Liver (tissue), 9 donors: ENCODE results near the gene RBMX. TPM values are rescaled to one million over a fixed set of nuclear protein-coding genes. Genes with fewer than 3 reads are reported as not detected.
"Not testable (repeated sequence)": the region's sequence is repeated elsewhere in the genome, so short reads cannot be mapped to it uniquely, and the experiment has no call there.

Experiments used
- DNase-seq: peaks from one replicate; pipeline ENCODE4 v3.0.0-alpha.2; 2017; ENCODE audit warnings: low spot score
- H3K27ac ChIP-seq, 2 donors: one replicate each; pipeline ENCODE4 v1.7.0; 2013; ENCODE audit warnings: inconsistent platforms in 2 of 2, low read length in 2 of 2, control low read depth in 1 of 2, low read depth in 1 of 2, mild to moderate bottlenecking in 1 of 2
- H3K27me3 ChIP-seq, 4 donors: one replicate each; pipeline versions ENCODE4 v1.6.1 to v1.7.0; 2013; ENCODE audit warnings: low read length in 3 of 4, inconsistent platforms in 1 of 4, mild to moderate bottlenecking in 1 of 4, moderate library complexity in 1 of 4; ENCODE audit not compliant: control insufficient read depth in 4 of 4, insufficient read depth in 4 of 4
- H3K36me3 ChIP-seq, 4 donors: one replicate each; pipeline versions ENCODE4 v1.6.1 to v1.7.0; 2013; ENCODE audit warnings: low read length in 3 of 4, mild to moderate bottlenecking in 3 of 4, low read depth in 1 of 4, moderate library complexity in 1 of 4; ENCODE audit not compliant: control insufficient read depth in 4 of 4, insufficient read depth in 3 of 4
- H3K4me1 ChIP-seq, 4 donors: one replicate each; pipeline versions ENCODE4 v1.6.1 to v1.7.0; 2013; ENCODE audit warnings: low read length in 3 of 4, mild to moderate bottlenecking in 3 of 4, moderate library complexity in 1 of 4; ENCODE audit not compliant: control insufficient read depth in 4 of 4, insufficient read depth in 4 of 4
- H3K4me3 ChIP-seq, 3 donors: one replicate each; pipeline versions ENCODE4 v1.6.1 to v1.7.0; 2013; ENCODE audit warnings: low read length in 3 of 3, control low read depth in 1 of 3, low read depth in 1 of 3, mild to moderate bottlenecking in 1 of 3
- H3K9ac ChIP-seq, 2 donors: one replicate each; pipeline ENCODE4 v1.7.0; 2013; ENCODE audit warnings: low read length in 2 of 2, mild to moderate bottlenecking in 2 of 2, moderate library complexity in 2 of 2, control low read depth in 1 of 2, low read depth in 1 of 2
- H3K9me3 ChIP-seq, 4 donors: one replicate each; pipeline versions ENCODE4 v1.6.1 to v1.7.0; 2013; ENCODE audit warnings: low read length in 3 of 4; ENCODE audit not compliant: control insufficient read depth in 4 of 4
- EGR1 ChIP-seq, 2 donors: IDR thresholded peaks; 2 replicates each; pipeline ENCODE4 v1.6.1; 2016 to 2018; ENCODE audit warnings: antibody characterized with exemption in 2 of 2, low read depth in 2 of 2
- FOXA1 ChIP-seq: IDR thresholded peaks from 2 replicates; pipeline ENCODE4 v1.6.1; 2016; ENCODE audit warnings: antibody characterized with exemption
- FOXA2 ChIP-seq: IDR thresholded peaks from 2 replicates; pipeline ENCODE4 v1.6.1; 2016; ENCODE audit warnings: antibody characterized with exemption
- GABPA ChIP-seq, 2 donors: IDR thresholded peaks in 1 of 2; conservative IDR thresholded peaks in 1 of 2; 2 replicates each; pipeline ENCODE4 v1.6.1; 2016; ENCODE audit warnings: antibody characterized with exemption in 2 of 2, mild to moderate bottlenecking in 1 of 2, moderate library complexity in 1 of 2
- HNF4A ChIP-seq, 2 donors: conservative IDR thresholded peaks; 2 replicates each; pipeline ENCODE4 v1.6.1; 2016; ENCODE audit warnings: antibody characterized with exemption in 2 of 2, mild to moderate bottlenecking in 2 of 2
- HNF4G ChIP-seq: IDR thresholded peaks from 2 replicates; pipeline ENCODE4 v1.6.1; 2016; ENCODE audit warnings: antibody characterized with exemption
- NR2F2 ChIP-seq: IDR thresholded peaks from 2 replicates; pipeline ENCODE4 v1.6.1; 2016; ENCODE audit warnings: antibody characterized with exemption
- RAD21 ChIP-seq, 2 donors: IDR thresholded peaks; 2 replicates each; pipeline ENCODE4 v1.6.1; 2016; ENCODE audit warnings: antibody characterized with exemption in 2 of 2, mild to moderate bottlenecking in 2 of 2
- RXRA ChIP-seq, 2 donors: IDR thresholded peaks; 2 replicates each; pipeline ENCODE4 v1.6.1; 2017 to 2018; ENCODE audit warnings: antibody characterized with exemption in 2 of 2, mild to moderate bottlenecking in 1 of 2
- SP1 ChIP-seq: IDR thresholded peaks from 2 replicates; pipeline ENCODE4 v1.6.1; 2018; ENCODE audit warnings: antibody characterized with exemption, mild to moderate bottlenecking
- TAF1 ChIP-seq: conservative IDR thresholded peaks from 2 replicates; pipeline ENCODE4 v1.6.1; 2016; ENCODE audit warnings: antibody characterized with exemption, mild to moderate bottlenecking
- YY1 ChIP-seq: IDR thresholded peaks from 2 replicates; pipeline ENCODE4 v1.6.1; 2016; ENCODE audit warnings: antibody characterized with exemption, mild to moderate bottlenecking
- WGBS: extraction: QIAGEN DNeasy Blood & Tissue Kit; methylation state at CpG from one replicate; pipeline ENCODE4 v1.1.7; 2013; 5-methylcytosine and 5-hydroxymethylcytosine counted together
- polyA plus RNA-seq, 2 donors: library from polyadenylated mRNA; stranded (reverse) in 1 of 2; unstranded in 1 of 2; fragments of 200-250 nt in 1 of 2; fragments of >200 nt in 1 of 2; fragmentation: Nextera tagmentation in 1 of 2; extraction: Ambion mirVana in 1 of 2; gene quantifications; one replicate each; pipeline versions ENCODE4 v1.2.1 to v1.2.3, GENCODE V29; 2013 to 2015
- total RNA-seq, 2 donors: library from RNA; depleted of rRNA; stranded (reverse); fragments of >200 nt; gene quantifications; one replicate each; pipeline ENCODE4 v1.2.3, GENCODE V29; 2014
- TF ChIP-seq, protein P1 (sequence below): fragments of 150-350 bp; IDR thresholded peaks from 2 replicates; pipeline ENCODE4 v1.5.1; 2017; ENCODE audit warnings: improper control_type of control experiment, low read depth, low read length; ENCODE audit not compliant: missing input control
- TF ChIP-seq, protein P2 (sequence below): IDR thresholded peaks from 2 replicates; pipeline ENCODE4 v1.6.1; 2016; ENCODE audit warnings: antibody characterized with exemption
- TF ChIP-seq, protein P3 (sequence below): IDR thresholded peaks from 2 replicates; pipeline ENCODE4 v1.6.1; 2016; ENCODE audit warnings: antibody characterized with exemption, mild to moderate bottlenecking
- TF ChIP-seq, protein P4 (sequence below): IDR thresholded peaks from 2 replicates; pipeline ENCODE4 v1.6.1; 2016; ENCODE audit warnings: antibody characterized with exemption
- donor health status: healthy.
- donor health status: healthy.
- donor health status: healthy.
- donor health status: healthy.
- donor health status: healthy.

Gene RBMX
- total and polyA plus RNA-seq, 4 donors: 29.3 to 93.6 (median 63.2) TPM

DNA sequence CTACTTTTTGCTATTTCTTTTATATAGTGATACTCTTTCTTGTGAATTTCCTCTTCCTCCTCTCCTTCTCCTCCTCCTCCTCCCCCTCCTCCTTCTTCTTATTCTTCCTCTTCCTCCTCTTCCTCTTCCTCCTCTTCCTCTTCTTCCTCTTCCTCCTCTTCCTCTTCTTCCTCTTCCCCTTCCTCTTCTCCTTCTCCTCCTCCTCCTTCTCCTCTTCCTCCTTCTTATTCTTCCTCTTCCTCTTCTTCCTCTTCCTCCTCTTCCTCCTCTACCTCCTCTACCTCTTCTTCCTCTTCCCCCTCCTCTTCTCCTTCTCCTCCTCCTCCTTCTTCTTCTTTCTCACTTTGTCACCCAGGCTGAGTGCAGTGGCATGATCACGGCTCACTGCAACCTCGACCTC, 36.3 kb upstream of the RBMX start (continued):
- TF ChIP-seq, protein P1, sequence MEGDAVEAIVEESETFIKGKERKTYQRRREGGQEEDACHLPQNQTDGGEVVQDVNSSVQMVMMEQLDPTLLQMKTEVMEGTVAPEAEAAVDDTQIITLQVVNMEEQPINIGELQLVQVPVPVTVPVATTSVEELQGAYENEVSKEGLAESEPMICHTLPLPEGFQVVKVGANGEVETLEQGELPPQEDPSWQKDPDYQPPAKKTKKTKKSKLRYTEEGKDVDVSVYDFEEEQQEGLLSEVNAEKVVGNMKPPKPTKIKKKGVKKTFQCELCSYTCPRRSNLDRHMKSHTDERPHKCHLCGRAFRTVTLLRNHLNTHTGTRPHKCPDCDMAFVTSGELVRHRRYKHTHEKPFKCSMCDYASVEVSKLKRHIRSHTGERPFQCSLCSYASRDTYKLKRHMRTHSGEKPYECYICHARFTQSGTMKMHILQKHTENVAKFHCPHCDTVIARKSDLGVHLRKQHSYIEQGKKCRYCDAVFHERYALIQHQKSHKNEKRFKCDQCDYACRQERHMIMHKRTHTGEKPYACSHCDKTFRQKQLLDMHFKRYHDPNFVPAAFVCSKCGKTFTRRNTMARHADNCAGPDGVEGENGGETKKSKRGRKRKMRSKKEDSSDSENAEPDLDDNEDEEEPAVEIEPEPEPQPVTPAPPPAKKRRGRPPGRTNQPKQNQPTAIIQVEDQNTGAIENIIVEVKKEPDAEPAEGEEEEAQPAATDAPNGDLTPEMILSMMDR: no peak
- TF ChIP-seq FOXA1 (no peak), HNF4A (conservative IDR thresholded peaks at IDR 0.05) (no peak), GABPA (IDR thresholded peaks at IDR 0.05 in 1 of 2, conservative IDR thresholded peaks at IDR 0.05 in 1 of 2) (no peak), HNF4G (no peak)
- TF ChIP-seq, protein P2, sequence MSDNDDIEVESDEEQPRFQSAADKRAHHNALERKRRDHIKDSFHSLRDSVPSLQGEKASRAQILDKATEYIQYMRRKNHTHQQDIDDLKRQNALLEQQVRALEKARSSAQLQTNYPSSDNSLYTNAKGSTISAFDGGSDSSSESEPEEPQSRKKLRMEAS: no peak

DNA sequence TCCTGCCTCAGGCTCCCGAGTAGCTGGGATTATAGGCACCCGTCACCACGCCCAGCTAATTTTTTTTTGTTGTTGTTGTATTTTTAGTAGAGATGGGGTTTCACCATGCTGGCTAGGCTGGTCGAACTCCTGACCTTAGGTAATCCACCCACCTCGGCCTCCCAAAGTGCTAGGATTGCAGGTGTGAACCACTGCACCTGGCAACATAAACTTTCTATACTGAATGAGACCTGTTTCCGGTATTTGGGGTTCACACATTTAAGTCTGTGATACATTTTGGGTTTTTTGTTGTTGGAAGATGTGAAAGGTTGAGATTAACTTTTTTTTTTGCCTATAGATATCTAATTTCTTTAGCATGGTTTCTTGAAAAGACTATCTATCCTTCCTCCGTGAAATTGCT, 31.1 kb upstream of the RBMX start:
- not testable (repeated sequence) for H3K36me3 ChIP-seq, DNase-seq, H3K4me3 ChIP-seq, H3K9me3 ChIP-seq, H3K27me3 ChIP-seq, H3K4me1 ChIP-seq, H3K27ac ChIP-seq, H3K9ac ChIP-seq
- 78% methylated on average over 7 of the region's 7 CpGs for WGBS

DNA sequence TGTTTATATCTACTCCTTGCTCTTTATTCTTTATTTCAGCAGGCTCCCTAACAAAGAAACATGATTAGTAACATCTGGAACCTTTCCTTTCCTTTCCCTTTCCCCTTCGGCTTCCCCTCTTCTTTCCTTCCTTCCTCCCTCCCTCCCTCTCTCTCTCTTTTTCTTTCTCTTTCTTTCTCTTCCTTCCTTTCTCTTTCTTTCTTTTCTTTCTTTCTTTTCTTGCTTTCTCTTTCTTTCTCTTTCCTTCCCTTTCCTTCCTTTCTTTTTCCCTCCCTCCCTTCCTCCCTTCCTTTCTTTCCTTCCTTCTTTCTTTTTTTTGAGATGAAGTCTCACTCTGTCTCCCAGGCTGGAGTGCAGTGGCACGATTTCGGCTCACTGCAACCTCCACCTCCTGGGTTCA, 30.7 kb upstream of the RBMX start:
- DNase-seq: no peak
- Histone ChIP-seq H3K4me1 (peaks cover 0 to 8% (median 4%) of the 10 kb centered on the region in 4 donors), H3K9ac (no peak overlapping the region), H3K27ac (no peak overlapping the region), H3K4me3 (no peak overlapping the region), H3K9me3 (no peaks in the 10 kb centered on the region), H3K36me3 (no peaks in the 10 kb centered on the region), H3K27me3 (no peaks in the 10 kb centered on the region)
- TF ChIP-seq EGR1 (IDR thresholded peaks at IDR 0.05; ENCODE audit: low read depth in 2 of 2) (no peak), RAD21 (IDR thresholded peaks at IDR 0.05) (no peak), FOXA2 (no peak), FOXA1 (no peak), RXRA (IDR thresholded peaks at IDR 0.05) (no peak), YY1 (no peak), NR2F2 (no peak), HNF4G (no peak), SP1 (no peak), TAF1 (no peak), HNF4A (conservative IDR thresholded peaks at IDR 0.05) (no peak)
- TF ChIP-seq, protein P1: no peak
- TF ChIP-seq, protein P3, sequence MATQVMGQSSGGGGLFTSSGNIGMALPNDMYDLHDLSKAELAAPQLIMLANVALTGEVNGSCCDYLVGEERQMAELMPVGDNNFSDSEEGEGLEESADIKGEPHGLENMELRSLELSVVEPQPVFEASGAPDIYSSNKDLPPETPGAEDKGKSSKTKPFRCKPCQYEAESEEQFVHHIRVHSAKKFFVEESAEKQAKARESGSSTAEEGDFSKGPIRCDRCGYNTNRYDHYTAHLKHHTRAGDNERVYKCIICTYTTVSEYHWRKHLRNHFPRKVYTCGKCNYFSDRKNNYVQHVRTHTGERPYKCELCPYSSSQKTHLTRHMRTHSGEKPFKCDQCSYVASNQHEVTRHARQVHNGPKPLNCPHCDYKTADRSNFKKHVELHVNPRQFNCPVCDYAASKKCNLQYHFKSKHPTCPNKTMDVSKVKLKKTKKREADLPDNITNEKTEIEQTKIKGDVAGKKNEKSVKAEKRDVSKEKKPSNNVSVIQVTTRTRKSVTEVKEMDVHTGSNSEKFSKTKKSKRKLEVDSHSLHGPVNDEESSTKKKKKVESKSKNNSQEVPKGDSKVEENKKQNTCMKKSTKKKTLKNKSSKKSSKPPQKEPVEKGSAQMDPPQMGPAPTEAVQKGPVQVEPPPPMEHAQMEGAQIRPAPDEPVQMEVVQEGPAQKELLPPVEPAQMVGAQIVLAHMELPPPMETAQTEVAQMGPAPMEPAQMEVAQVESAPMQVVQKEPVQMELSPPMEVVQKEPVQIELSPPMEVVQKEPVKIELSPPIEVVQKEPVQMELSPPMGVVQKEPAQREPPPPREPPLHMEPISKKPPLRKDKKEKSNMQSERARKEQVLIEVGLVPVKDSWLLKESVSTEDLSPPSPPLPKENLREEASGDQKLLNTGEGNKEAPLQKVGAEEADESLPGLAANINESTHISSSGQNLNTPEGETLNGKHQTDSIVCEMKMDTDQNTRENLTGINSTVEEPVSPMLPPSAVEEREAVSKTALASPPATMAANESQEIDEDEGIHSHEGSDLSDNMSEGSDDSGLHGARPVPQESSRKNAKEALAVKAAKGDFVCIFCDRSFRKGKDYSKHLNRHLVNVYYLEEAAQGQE: no peak
- TF ChIP-seq, protein P4, sequence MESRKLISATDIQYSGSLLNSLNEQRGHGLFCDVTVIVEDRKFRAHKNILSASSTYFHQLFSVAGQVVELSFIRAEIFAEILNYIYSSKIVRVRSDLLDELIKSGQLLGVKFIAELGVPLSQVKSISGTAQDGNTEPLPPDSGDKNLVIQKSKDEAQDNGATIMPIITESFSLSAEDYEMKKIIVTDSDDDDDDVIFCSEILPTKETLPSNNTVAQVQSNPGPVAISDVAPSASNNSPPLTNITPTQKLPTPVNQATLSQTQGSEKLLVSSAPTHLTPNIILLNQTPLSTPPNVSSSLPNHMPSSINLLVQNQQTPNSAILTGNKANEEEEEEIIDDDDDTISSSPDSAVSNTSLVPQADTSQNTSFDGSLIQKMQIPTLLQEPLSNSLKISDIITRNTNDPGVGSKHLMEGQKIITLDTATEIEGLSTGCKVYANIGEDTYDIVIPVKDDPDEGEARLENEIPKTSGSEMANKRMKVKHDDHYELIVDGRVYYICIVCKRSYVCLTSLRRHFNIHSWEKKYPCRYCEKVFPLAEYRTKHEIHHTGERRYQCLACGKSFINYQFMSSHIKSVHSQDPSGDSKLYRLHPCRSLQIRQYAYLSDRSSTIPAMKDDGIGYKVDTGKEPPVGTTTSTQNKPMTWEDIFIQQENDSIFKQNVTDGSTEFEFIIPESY: no peak
- TF ChIP-seq, protein P2: no peak
- 60% methylated on average over 3 of the region's 3 CpGs for WGBS
